Naive thymus-derived CD4-positive, alpha-beta T cell (primary cell): ENCODE data around the gene CDR2. TPM values are rescaled to one million over a fixed set of nuclear protein-coding genes. Genes with fewer than 3 reads are reported as not detected.
A peak's percentile ranks its signal among the peaks of the same experiment; 100 is the strongest.

Experiments used
- ATAC-seq: fragments of 150-1000 bp; cut with Tn5 transposase; 2 replicates; pipeline ENCODE4 v1.10.0; 2021; ENCODE audit warnings: mild to moderate bottlenecking, moderate library complexity
- CTCF ChIA-PET: fragments of 350-600 bp; sonication (Branson Sonifier 250); formaldehyde crosslinking; loops from one replicate; lab custom pipeline; 2021; ENCODE audit warnings: antibody characterized with exemption; lab: Charles Lee
- POLR2A ChIA-PET: fragments of 350-600 bp; sonication (Branson Sonifier 250); formaldehyde crosslinking; loops from one replicate; lab custom pipeline; 2021; ENCODE audit warnings: antibody characterized with exemption, inconsistent platforms; lab: Charles Lee
- DNase-seq, 9 donors: peaks; one replicate each; pipeline versions ENCODE4 v3.0.0 to v3.0.0-alpha.2; 2020 to 2022; ENCODE audit warnings: mixed read lengths in 1 of 9
- H3K27ac ChIP-seq: one replicate; pipeline ENCODE4 v1.7.0; 2013; ENCODE audit warnings: mild to moderate bottlenecking, low read depth, low read length, moderate library complexity
- H3K27me3 ChIP-seq, 2 donors: one replicate each; pipeline ENCODE4 v1.7.0; 2013; ENCODE audit warnings: low read length in 2 of 2, mild to moderate bottlenecking in 2 of 2, moderate library complexity in 2 of 2; ENCODE audit not compliant: control insufficient read depth in 2 of 2, insufficient read depth in 2 of 2
- H3K36me3 ChIP-seq, 3 experiments: 1 replicate in 2 of 3; 2 replicates in 1 of 3; pipeline ENCODE4 v1.7.0; 2013; ENCODE audit warnings: low read length in 3 of 3, mild to moderate bottlenecking in 3 of 3, moderate library complexity in 1 of 3; ENCODE audit not compliant: insufficient read depth in 3 of 3, control insufficient read depth in 2 of 3
- H3K4me1 ChIP-seq, 2 donors: one replicate each; pipeline ENCODE4 v1.7.0; 2013; ENCODE audit warnings: low read length in 2 of 2, mild to moderate bottlenecking in 2 of 2, moderate library complexity in 1 of 2; ENCODE audit not compliant: control insufficient read depth in 2 of 2, insufficient read depth in 2 of 2
- H3K4me3 ChIP-seq: 2 replicates; pipeline ENCODE4 v1.7.0; 2013; ENCODE audit warnings: mild to moderate bottlenecking, low read length
- H3K9me3 ChIP-seq, 3 experiments: 1 replicate in 2 of 3; 2 replicates in 1 of 3; pipeline ENCODE4 v1.7.0; 2013; ENCODE audit warnings: low read length in 3 of 3; ENCODE audit not compliant: control insufficient read depth in 2 of 3
- H3K27ac Mint-ChIP-seq, 9 donors: one replicate each; pipeline ENCODE4 v1.8.0; 2020 to 2022; ENCODE audit warnings: mixed read lengths in 9 of 9, mild to moderate bottlenecking in 8 of 9, moderate library complexity in 5 of 9, inconsistent platforms in 2 of 9
- H3K27me3 Mint-ChIP-seq, 5 donors: one replicate each; pipeline ENCODE4 v1.8.0; 2021 to 2022; ENCODE audit warnings: mixed read lengths in 5 of 5, mild to moderate bottlenecking in 1 of 5
- H3K36me3 Mint-ChIP-seq, 5 donors: one replicate each; pipeline ENCODE4 v1.8.0; 2020 to 2022; ENCODE audit warnings: mixed read lengths in 5 of 5, mild to moderate bottlenecking in 3 of 5, inconsistent platforms in 1 of 5
- H3K4me1 Mint-ChIP-seq, 7 donors: one replicate each; pipeline ENCODE4 v1.8.0; 2020 to 2022; ENCODE audit warnings: mixed read lengths in 7 of 7, mild to moderate bottlenecking in 3 of 7, inconsistent platforms in 1 of 7
- H3K4me3 Mint-ChIP-seq, 10 donors: one replicate each; pipeline ENCODE4 v1.8.0; 2020 to 2022; ENCODE audit warnings: mild to moderate bottlenecking in 10 of 10, mixed read lengths in 10 of 10, moderate library complexity in 6 of 10, inconsistent platforms in 2 of 10
- H3K9me3 Mint-ChIP-seq, 11 donors: one replicate each; pipeline ENCODE4 v1.8.0; 2020 to 2022; ENCODE audit warnings: mixed read lengths in 11 of 11, mild to moderate bottlenecking in 4 of 11, inconsistent platforms in 1 of 11, moderate library complexity in 1 of 11
- intact Hi-C, 2 donors: fragments of 100-400 bp; cut with micrococcal nuclease; formaldehyde crosslinking; loops; one replicate each; pipeline ENCODE4 v1.15.1; 2023
- polyA plus RNA-seq, 2 donors: library from polyadenylated mRNA; unstranded; fragments of 300-500 nt; fragmentation: Illumina TruSeq; gene quantifications; one replicate each; pipeline ENCODE4 v1.2.3, GENCODE V29; 2021
- total RNA-seq, 6 experiments: library from RNA in 5 of 6; stranded (reverse) in 5 of 6; gene quantifications; 1 replicate in 5 of 6; 2 replicates in 1 of 6; pipeline ENCODE4 v1.2.3 and lab custom pipeline; 2021 to 2026

Gene CDR2
- total RNA-seq (10 to 100 TPM; 28.7 to 91.9 (median 65.6) TPM), polyA plus RNA-seq (100 to 1,000 TPM in 1 of 2 donors, 10 to 100 TPM in 1; 66.0 to 115 TPM), total RNA-seq (lab: John Stamatoyannopoulos, UW) (106 reads per million, percentile 85 among the genes with 10 or more reads in this experiment)

- ChIA-PET POLR2A (interaction anchor here (0.6 to 6.2 kb wide), 14 partner anchors 11 to 185 kb away, joined by 3 to 93 read pairs (median 6); no protein-coding TSS in a partner anchor), CTCF (no interaction called here)
- Histone ChIP-seq H3K9me3 (no peaks in the 10 kb centered on the region), H3K4me1 (peaks cover 31 to 34% of the 10 kb centered on the region in 2 donors), H3K27me3 (no peaks in the 10 kb centered on the region), H3K4me3 (peak within 1 kb of the TSS; percentile 77), H3K27ac (peak within 1 kb of the TSS; percentile 86), H3K36me3 (peaks cover 0 to 7% (median 0%) of the 10 kb centered on the region in 3 experiments)
- DNase-seq (peak; percentile 94 to 99 (median 98)), ATAC-seq (peak; percentile 97)
- peaks cover 0 to 18% (median 0%) of the 10 kb centered on the region in 5 donors for H3K36me3 Mint-ChIP-seq
- intact Hi-C loops = loop anchor here (1.0 to 5.0 kb wide), 11 partner anchors 8 to 854 kb away; partner anchors contain the start of genes POLR3E (in 1 of the 2) and UQCRC2 (in 1 of the 2)
- H3K9me3 Mint-ChIP-seq = no peaks in the 10 kb centered on the region
- H3K4me3 Mint-ChIP-seq = peak within 1 kb of the TSS; percentile 93 to 99 (median 98)
- peaks cover 0 to 5% (median 0%) of the 10 kb centered on the region in 5 donors for H3K27me3 Mint-ChIP-seq
- peaks cover 17 to 56% (median 48%) of the 10 kb centered on the region in 7 donors for H3K4me1 Mint-ChIP-seq
- peak within 1 kb of the TSS; percentile 91 to 98 (median 93) for H3K27ac Mint-ChIP-seq
Measured at GRCh38 chr16:22374311-22375116, at the start of gene CDR2. TSS of gene CDR2 (minus strand) at chr16:22374619. CDS start at chr16:22374309, 310 bp downstream.

GRCh38 chr16:22423716-22424115, 49.3 kb upstream of the CDR2 start:
- intact Hi-C loops = no loop called here
- CTCF ChIA-PET = no interaction called here

GRCh38 chr16:22421136-22421535, 46.7 kb upstream of the CDR2 start:
- peaks cover 0 to 35% (median 0%) of the 10 kb centered on the region in 3 experiments for H3K36me3 ChIP-seq
- H3K36me3 Mint-ChIP-seq = peaks cover 12 to 42% (median 27%) of the 10 kb centered on the region in 5 donors
- DNase-seq (no peak), ATAC-seq (no peak)
- H3K27ac ChIP-seq = no peak overlapping the region
- no peaks in the 10 kb centered on the region for H3K27me3 ChIP-seq
- intact Hi-C loops = no loop called here
- peaks cover 0 to 4% (median 0%) of the 10 kb centered on the region in 11 donors for H3K9me3 Mint-ChIP-seq
- no peaks in the 10 kb centered on the region for H3K27me3 Mint-ChIP-seq
- no peaks in the 10 kb centered on the region for H3K4me1 ChIP-seq
- no peaks in the 10 kb centered on the region for H3K9me3 ChIP-seq
- no peak overlapping the region for H3K4me3 Mint-ChIP-seq
- CTCF ChIA-PET = interaction anchor here (1.2 kb wide), 1 partner anchor 65 kb away, joined by 3 read pairs; no protein-coding TSS in a partner anchor
- POLR2A ChIA-PET = interaction anchor here (0.9 to 1.6 kb wide), 2 partner anchors 41 to 63 kb away, joined by 4 to 5 read pairs; no protein-coding TSS in a partner anchor
- H3K4me3 ChIP-seq = no peak overlapping the region
- peaks cover 0 to 6% (median 4%) of the 10 kb centered on the region in 7 donors for H3K4me1 Mint-ChIP-seq
- peak overlapping the region in 3 of 9 donors; percentile 3 to 41 (median 37) for H3K27ac Mint-ChIP-seq

More at GRCh38 chr16:22423716-22424115, 49.3 kb upstream of the CDR2 start:
- POLR2A ChIA-PET = no interaction called here
- peaks cover 12 to 48% (median 27%) of the 10 kb centered on the region in 5 donors for H3K36me3 Mint-ChIP-seq
- H3K4me1 Mint-ChIP-seq = peaks cover 0 to 6% (median 2%) of the 10 kb centered on the region in 7 donors
- no peak overlapping the region for H3K4me3 Mint-ChIP-seq
- H3K36me3 ChIP-seq = peaks cover 0 to 47% (median 4%) of the 10 kb centered on the region in 3 experiments
- no peaks in the 10 kb centered on the region for H3K27me3 Mint-ChIP-seq
- H3K4me1 ChIP-seq = no peaks in the 10 kb centered on the region
- no peak for ATAC-seq
- DNase-seq = no peak
- H3K4me3 ChIP-seq = no peak overlapping the region
- no peaks in the 10 kb centered on the region for H3K27me3 ChIP-seq
- peak overlapping the region in 2 of 9 donors; percentile 65 to 75 for H3K27ac Mint-ChIP-seq
- H3K9me3 Mint-ChIP-seq = peaks cover 0 to 4% (median 0%) of the 10 kb centered on the region in 11 donors
- no peaks in the 10 kb centered on the region for H3K9me3 ChIP-seq
- H3K27ac ChIP-seq = no peak overlapping the region

- CTCF ChIA-PET = interaction anchor here (1.2 kb wide), 1 partner anchor 65 kb away, joined by 3 read pairs; no protein-coding TSS in a partner anchor
- intact Hi-C loops = no loop called here
- ATAC-seq = no peak
Measured at GRCh38 chr16:22420606-22421135, 46.3 kb upstream of the CDR2 start.

GRCh38 chr16:22419908-22420307, 45.5 kb upstream of the CDR2 start:
- Histone ChIP-seq H3K4me1 (no peaks in the 10 kb centered on the region), H3K9me3 (no peaks in the 10 kb centered on the region), H3K4me3 (no peak overlapping the region), H3K36me3 (peaks cover 0 to 28% (median 0%) of the 10 kb centered on the region in 3 experiments), H3K27me3 (no peaks in the 10 kb centered on the region), H3K27ac (no peak overlapping the region)
- peaks cover 0 to 6% (median 5%) of the 10 kb centered on the region in 7 donors for H3K4me1 Mint-ChIP-seq
- DNase-seq = no peak
- peak overlapping the region in 1 of 10 donors; percentile 21 for H3K4me3 Mint-ChIP-seq
- peaks cover 0 to 4% (median 0%) of the 10 kb centered on the region in 11 donors for H3K9me3 Mint-ChIP-seq
- H3K36me3 Mint-ChIP-seq = peaks cover 12 to 40% (median 27%) of the 10 kb centered on the region in 5 donors
- intact Hi-C loops = no loop called here
- H3K27me3 Mint-ChIP-seq = no peaks in the 10 kb centered on the region
- ChIA-PET CTCF (no interaction called here), POLR2A (no interaction called here)
- no peak overlapping the region for H3K27ac Mint-ChIP-seq
- no peak for ATAC-seq

More at GRCh38 chr16:22420606-22421135, 46.3 kb upstream of the CDR2 start:
- Mint-ChIP-seq H3K4me1 (peaks cover 0 to 6% (median 5%) of the 10 kb centered on the region in 7 donors), H3K9me3 (peaks cover 0 to 4% (median 0%) of the 10 kb centered on the region in 11 donors), H3K4me3 (no peak overlapping the region), H3K36me3 (peaks cover 12 to 42% (median 29%) of the 10 kb centered on the region in 5 donors), H3K27ac (no peak overlapping the region), H3K27me3 (no peaks in the 10 kb centered on the region)
- POLR2A ChIA-PET = interaction anchor here (0.5 to 1.6 kb wide), 2 partner anchors 63 to 1566 kb away, joined by 3 to 4 read pairs; no protein-coding TSS in a partner anchor
- DNase-seq = no peak
- H3K9me3 ChIP-seq = no peaks in the 10 kb centered on the region
- no peak overlapping the region for H3K4me3 ChIP-seq
- H3K4me1 ChIP-seq = no peaks in the 10 kb centered on the region
- H3K27me3 ChIP-seq = no peaks in the 10 kb centered on the region
- H3K27ac ChIP-seq = no peak overlapping the region
- peaks cover 0 to 30% (median 0%) of the 10 kb centered on the region in 3 experiments for H3K36me3 ChIP-seq

- ATAC-seq (no peak), DNase-seq (no peak)
- POLR2A ChIA-PET = interaction anchor here (0.7 kb wide), 1 partner anchor 46 kb away, joined by 3 read pairs; no protein-coding TSS in a partner anchor
- Mint-ChIP-seq H3K9me3 (peaks cover 0 to 4% (median 0%) of the 10 kb centered on the region in 11 donors), H3K27ac (peak overlapping the region in 3 of 9 donors; percentile 23 to 72 (median 33)), H3K4me3 (no peak overlapping the region), H3K27me3 (no peaks in the 10 kb centered on the region), H3K4me1 (peaks cover 0 to 6% (median 3%) of the 10 kb centered on the region in 7 donors), H3K36me3 (peaks cover 8 to 37% (median 19%) of the 10 kb centered on the region in 5 donors)
- Histone ChIP-seq H3K4me3 (no peak overlapping the region), H3K9me3 (no peaks in the 10 kb centered on the region), H3K27me3 (no peaks in the 10 kb centered on the region), H3K27ac (no peak overlapping the region), H3K4me1 (no peaks in the 10 kb centered on the region), H3K36me3 (peaks cover 0 to 21% (median 0%) of the 10 kb centered on the region in 3 experiments)
- CTCF ChIA-PET = no interaction called here
- intact Hi-C loops = no loop called here
Measured at GRCh38 chr16:22418826-22419225, 44.4 kb upstream of the CDR2 start.
